HepG2 (cell line): Measurements from ENCODE around the gene IQCK. TPM values are rescaled to one million over a fixed set of nuclear protein-coding genes. Genes with fewer than 3 reads are reported as not detected.

Experiments used
- ATAC-seq: fragments of 200-7000 bp; cut with Tn5 transposase; 3 replicates; pipeline ENCODE4 v1.9.1; 2020; ENCODE audit warnings: mild to moderate bottlenecking, moderate library complexity
- BruUV-seq: library from RNA; stranded (reverse); fragments of 400-500 nt; replicated peaks from 2 replicates; lab custom pipeline; 2021; lab: Mats Ljungman, UMichigan
- CTCF ChIA-PET: fragments of 300-600 bp; formaldehyde crosslinking; extraction: SDS; loops from one replicate; lab custom pipeline; 2021; ENCODE audit warnings: low total read pairs, inconsistent platforms, low intra/inter-chr PET ratio; lab: Yijun Ruan, JAX
- POLR2A ChIA-PET: fragments of 350-600 bp; sonication (Branson Sonifier 250); formaldehyde crosslinking; loops from one replicate; lab custom pipeline; 2020; ENCODE audit warnings: antibody characterized with exemption, inconsistent platforms; lab: Yijun Ruan, JAX
- DNase-seq: peaks from one replicate; pipeline ENCODE4 v3.0.0-alpha.2; 2015; ENCODE audit warnings: low spot score
- FAIRE-seq: peaks from 3 replicates; lab custom pipeline; 2011; peaks lifted over from hg19 to GRCh38; lab: Jason Lieb, UNC
- H2AFZ ChIP-seq: one replicate; pipeline ENCODE4 v1.6.1; 2011; ENCODE audit warnings: low read length, inconsistent platforms
- H3K27ac ChIP-seq: fragments of 300-600 bp; 3 replicates; pipeline ENCODE4 v1.8.0; 2011; ENCODE audit warnings: mixed run types, mild to moderate bottlenecking, mixed read lengths, low read length, inconsistent platforms; ENCODE audit not compliant: insufficient read depth; ENCODE audit errors: extremely low read length
- H3K27me3 ChIP-seq, 2 experiments: fragments of 200-600 bp in 1 of 2; 2 replicates in 1 of 2; 3 replicates in 1 of 2; pipeline versions ENCODE4 v1.6.0 to v1.8.0; 2011; ENCODE audit warnings: low read length in 2 of 2, mild to moderate bottlenecking in 2 of 2, moderate library complexity in 2 of 2, inconsistent platforms in 1 of 2; ENCODE audit not compliant: insufficient read depth in 2 of 2, control insufficient read depth in 1 of 2
- H3K36me3 ChIP-seq, 2 experiments: fragments of 200-600 bp in 1 of 2; replicated peaks in 1 of 2; 2 replicates in 1 of 2; 3 replicates in 1 of 2; pipeline versions ENCODE4 v1.5.1 to v1.8.0; 2011; ENCODE audit warnings: low read length in 2 of 2, inconsistent platforms in 1 of 2; ENCODE audit not compliant: insufficient read depth in 2 of 2, control insufficient read depth in 1 of 2
- H3K4me1 ChIP-seq: 2 replicates; pipeline ENCODE4 v1.5.1; 2012; ENCODE audit warnings: low read length, inconsistent platforms; ENCODE audit not compliant: insufficient read depth
- H3K4me2 ChIP-seq: 2 replicates; pipeline ENCODE4 v1.6.0; 2011; ENCODE audit warnings: low read depth, low read length, inconsistent platforms
- H3K4me3 ChIP-seq, 3 experiments: fragments of 200-600 bp in 1 of 3; sonication (generic), shearing (Covaris generic) in 1 of 3; replicated peaks in 1 of 3; 2 replicates each; pipeline ENCODE4 v1.5.1; 2011 to 2016; ENCODE audit warnings: low read length in 3 of 3, inconsistent platforms in 2 of 3, low read depth in 2 of 3, mild to moderate bottlenecking in 2 of 3, control low read depth in 1 of 3, mixed read lengths in 1 of 3; ENCODE audit not compliant: insufficient read depth in 1 of 3
- H3K79me2 ChIP-seq: one replicate; pipeline ENCODE4 v1.6.1; 2011; ENCODE audit warnings: low read length, inconsistent platforms; ENCODE audit not compliant: insufficient read depth
- H3K9ac ChIP-seq: 2 replicates; pipeline ENCODE4 v1.6.0; 2011; ENCODE audit warnings: mild to moderate bottlenecking, low read depth, low read length, inconsistent platforms; ENCODE audit not compliant: insufficient read depth
- H3K9me3 ChIP-seq: 2 replicates; pipeline ENCODE4 v1.5.1; 2012; ENCODE audit warnings: mild to moderate bottlenecking, low read length
- H4K20me1 ChIP-seq: 2 replicates; pipeline ENCODE4 v1.6.0; 2011; ENCODE audit warnings: inconsistent platforms, mild to moderate bottlenecking, low read length, moderate library complexity; ENCODE audit not compliant: insufficient read depth
- ASH2L ChIP-seq: fragments of 300-600, 200-600 bp; sonication (generic); IDR thresholded peaks from 2 replicates; pipeline ENCODE4 v1.7.0; 2017; ENCODE audit warnings: low read depth, mild to moderate bottlenecking, moderate library complexity, mixed read lengths, low read length; ENCODE audit not compliant: insufficient read length
- BHLHE40 ChIP-seq: IDR thresholded peaks from 2 replicates; pipeline ENCODE4 v1.6.1; 2011; ENCODE audit warnings: low read length, improper control_type of control experiment
- FUBP1 ChIP-seq: sonication (generic); formaldehyde crosslinking; IDR thresholded peaks from 2 replicates; pipeline ENCODE4 v1.5.1; 2020; ENCODE audit warnings: missing genetic modification reagents, mild to moderate bottlenecking, borderline replicate concordance
- HBP1 ChIP-seq: IDR thresholded peaks from 2 replicates; pipeline ENCODE4 v1.6.1; 2016; ENCODE audit warnings: low read depth, control low read depth
- NFKB2 ChIP-seq: sonication (generic); formaldehyde crosslinking; IDR thresholded peaks from 2 replicates; pipeline ENCODE4 v1.4.0; 2020; ENCODE audit warnings: missing genetic modification reagents, borderline replicate concordance
- SPEN ChIP-seq: sonication (generic); formaldehyde crosslinking; IDR thresholded peaks from 2 replicates; pipeline ENCODE4 v1.5.1; 2020; ENCODE audit warnings: low read depth, mild to moderate bottlenecking, missing genetic modification reagents
- ZNF468 ChIP-seq: sonication (generic); formaldehyde crosslinking; IDR thresholded peaks from 2 replicates; pipeline ENCODE4 v1.8.0; 2022; ENCODE audit warnings: mild to moderate bottlenecking, moderate library complexity, missing genetic modification reagents
- ZNF550 ChIP-seq: sonication (generic); formaldehyde crosslinking; IDR thresholded peaks from 2 replicates; pipeline ENCODE4 v1.4.0; 2020; ENCODE audit warnings: mild to moderate bottlenecking, missing genetic modification reagents, borderline replicate concordance
- ZNF775 ChIP-seq: sonication (generic); formaldehyde crosslinking; IDR thresholded peaks from 2 replicates; pipeline ENCODE4 v1.4.0; 2020; ENCODE audit warnings: missing genetic modification reagents, mild to moderate bottlenecking, moderate library complexity, borderline replicate concordance
- WGBS: methylation state at CpG from one replicate; pipeline ENCODE4 v1.1.6; 2017; ENCODE audit warnings: low lambda C conversion rate; 5-methylcytosine and 5-hydroxymethylcytosine counted together
- in situ Hi-C: cut with HindIII; loops from 2 replicates; pipeline ENCODE4 v1.10.0; 2017; ENCODE audit warnings: low pct_unique_long_range_greater_than_20kb; ENCODE audit not compliant: extremely low pct_ligation_motif_present
- intact Hi-C: fragments of 100-400 bp; cut with micrococcal nuclease; formaldehyde crosslinking; loops from one replicate; pipeline ENCODE4 v1.10.0; 2022; ENCODE audit not compliant: unreplicated experiment
- polyA plus RNA-seq, 8 experiments: library from polyadenylated mRNA; depleted of rRNA in 3 of 8; stranded (reverse) in 7 of 8; unstranded in 1 of 8; fragments of >200 nt; fragmentation: Illumina TruSeq in 4 of 8; extraction: Trizol in 4 of 8; gene quantifications; 2 replicates each; pipeline versions ENCODE4 v1.2.1 to v1.2.3, GENCODE V29; 2011 to 2016; ENCODE audit warnings: low read depth in 4 of 8, missing spikeins in 1 of 8, mixed read lengths in 1 of 8; ENCODE audit not compliant: insufficient read depth in 1 of 8
- total RNA-seq, 5 experiments: library from RNA; depleted of rRNA; stranded (reverse); fragments of >200 nt; fragmentation: Illumina TruSeq; extraction: Trizol; gene quantifications; 2 replicates each; pipeline ENCODE4 v1.2.3, GENCODE V29; 2016; ENCODE audit warnings: low read depth in 1 of 5
- TF ChIP-seq, protein P1 (sequence below), 2 experiments: fragments of 450-650 bp in 1 of 2; sonication (generic) in 1 of 2; formaldehyde crosslinking in 1 of 2; IDR thresholded peaks; 2 replicates each; pipeline versions ENCODE4 v1.6.1 to v1.8.0; 2016 to 2022; ENCODE audit warnings: antibody characterized with exemption in 1 of 2, mild to moderate bottlenecking in 1 of 2, missing genetic modification reagents in 1 of 2

Gene IQCK
- total and polyA plus RNA-seq, 2 of the 13 experiments (the other 11 are each of a cell fraction or from before 2014, with no cell fraction given), result 5.1 to 7.3 TPM

- in situ Hi-C loops, result no loop called here
- Histone ChIP-seq H3K4me2 (0 out of 2 replicates have a peak overlapping the region, but pooled peaks have one; percentile 34), H3K4me3 (no peak overlapping the region), H3K4me1 (peaks cover 53% of the 10 kb centered on the region), H4K20me1 (no peaks in the 10 kb centered on the region), H3K27ac (no peak overlapping the region), H3K9me3 (no peaks in the 10 kb centered on the region), H2AFZ (no peak overlapping the region), H3K36me3 (no peaks in the 10 kb centered on the region), H3K79me2 (no peaks in the 10 kb centered on the region), H3K9ac (no peak overlapping the region), H3K27me3 (no peaks in the 10 kb centered on the region)
- ATAC-seq, result no peak
- ChIA-PET POLR2A (interaction anchor here (2.1 kb wide), 1 partner anchor 27 kb away, joined by 7 read pairs; the partner anchor contains the start of genes IQCK and KNOP1), CTCF (no interaction called here)
- WGBS, result 71% methylated on average over 9 of the region's 9 CpGs
- intact Hi-C loops, result no loop called here
- no TSS peak for BruUV-seq
- FAIRE-seq, result no peak
- no peak for DNase-seq
- TF ChIP-seq HBP1 (CRISPR knock-in tag) (no peak), SPEN (CRISPR knock-in tag) (no peak), ZNF468 (no peak), NFKB2 (CRISPR knock-in tag) (no peak), ASH2L (no peak), ZNF775 (no peak), BHLHE40 (no peak), ZNF550 (CRISPR knock-in tag) (no peak), FUBP1 (CRISPR knock-in tag) (no peak)
- TF ChIP-seq, protein P1, sequence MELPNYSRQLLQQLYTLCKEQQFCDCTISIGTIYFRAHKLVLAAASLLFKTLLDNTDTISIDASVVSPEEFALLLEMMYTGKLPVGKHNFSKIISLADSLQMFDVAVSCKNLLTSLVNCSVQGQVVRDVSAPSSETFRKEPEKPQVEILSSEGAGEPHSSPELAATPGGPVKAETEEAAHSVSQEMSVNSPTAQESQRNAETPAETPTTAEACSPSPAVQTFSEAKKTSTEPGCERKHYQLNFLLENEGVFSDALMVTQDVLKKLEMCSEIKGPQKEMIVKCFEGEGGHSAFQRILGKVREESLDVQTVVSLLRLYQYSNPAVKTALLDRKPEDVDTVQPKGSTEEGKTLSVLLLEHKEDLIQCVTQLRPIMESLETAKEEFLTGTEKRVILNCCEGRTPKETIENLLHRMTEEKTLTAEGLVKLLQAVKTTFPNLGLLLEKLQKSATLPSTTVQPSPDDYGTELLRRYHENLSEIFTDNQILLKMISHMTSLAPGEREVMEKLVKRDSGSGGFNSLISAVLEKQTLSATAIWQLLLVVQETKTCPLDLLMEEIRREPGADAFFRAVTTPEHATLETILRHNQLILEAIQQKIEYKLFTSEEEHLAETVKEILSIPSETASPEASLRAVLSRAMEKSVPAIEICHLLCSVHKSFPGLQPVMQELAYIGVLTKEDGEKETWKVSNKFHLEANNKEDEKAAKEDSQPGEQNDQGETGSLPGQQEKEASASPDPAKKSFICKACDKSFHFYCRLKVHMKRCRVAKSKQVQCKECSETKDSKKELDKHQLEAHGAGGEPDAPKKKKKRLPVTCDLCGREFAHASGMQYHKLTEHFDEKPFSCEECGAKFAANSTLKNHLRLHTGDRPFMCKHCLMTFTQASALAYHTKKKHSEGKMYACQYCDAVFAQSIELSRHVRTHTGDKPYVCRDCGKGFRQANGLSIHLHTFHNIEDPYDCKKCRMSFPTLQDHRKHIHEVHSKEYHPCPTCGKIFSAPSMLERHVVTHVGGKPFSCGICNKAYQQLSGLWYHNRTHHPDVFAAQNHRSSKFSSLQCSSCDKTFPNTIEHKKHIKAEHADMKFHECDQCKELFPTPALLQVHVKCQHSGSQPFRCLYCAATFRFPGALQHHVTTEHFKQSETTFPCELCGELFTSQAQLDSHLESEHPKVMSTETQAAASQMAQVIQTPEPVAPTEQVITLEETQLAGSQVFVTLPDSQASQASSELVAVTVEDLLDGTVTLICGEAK (IDR thresholded peaks at IDR 0.05), result no peak
- TF ChIP-seq, protein P1 (CRISPR knock-in tag; IDR thresholded peaks at IDR 0.05), result no peak
Observed at GRCh38 chr16:19745286-19746010, 27.4 kb downstream of the IQCK start.
